GM21786 (cell line): ENCODE data around the gene TMEM42.
"Not testable (repeated sequence)": the region's sequence is repeated elsewhere in the genome, so short reads cannot be mapped to it uniquely, and the experiment has no call there.

Experiments used
- ATAC-seq: cut with Tn5 transposase; IDR thresholded peaks from one replicate; pipeline ENCODE4 v1.9.1; 2021; ENCODE audit not compliant: unreplicated experiment

TMEM42 gene

GRCh38 chr3:44861412-44862225, at the start of gene TMEM42:
Gene TMEM42, plus strand, starts transcription at chr3:44861912. Its CDS starts 13 bp downstream, at chr3:44861925.
- ATAC-seq = peak; percentile 91

DNA sequence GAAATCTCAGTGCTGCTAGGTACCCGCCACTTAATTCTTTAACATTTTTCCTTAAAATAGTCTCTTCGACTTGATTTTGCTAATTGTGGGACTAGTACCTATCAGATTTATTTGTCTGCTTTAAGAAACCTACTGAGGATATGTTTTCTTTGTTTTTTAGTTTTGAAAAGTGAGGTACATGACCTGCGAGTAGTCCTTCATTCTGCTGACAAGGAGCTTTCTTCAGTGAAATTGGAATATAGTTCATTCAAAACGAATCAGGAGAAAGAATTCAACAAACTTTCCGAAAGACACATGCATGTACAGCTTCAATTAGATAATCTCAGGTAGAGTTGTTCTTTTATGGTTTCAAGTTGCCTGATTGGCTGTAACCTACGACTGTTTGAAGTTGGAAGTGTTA, 47.0 kb upstream of the TMEM42 start:
- no peak for ATAC-seq

GRCh38 chr3:44816334-44816733, 45.4 kb upstream of the TMEM42 start:
- ATAC-seq = not testable (repeated sequence)

GRCh38 chr3:44821206-44821605, 40.5 kb upstream of the TMEM42 start:
- not testable (repeated sequence) for ATAC-seq

DNA sequence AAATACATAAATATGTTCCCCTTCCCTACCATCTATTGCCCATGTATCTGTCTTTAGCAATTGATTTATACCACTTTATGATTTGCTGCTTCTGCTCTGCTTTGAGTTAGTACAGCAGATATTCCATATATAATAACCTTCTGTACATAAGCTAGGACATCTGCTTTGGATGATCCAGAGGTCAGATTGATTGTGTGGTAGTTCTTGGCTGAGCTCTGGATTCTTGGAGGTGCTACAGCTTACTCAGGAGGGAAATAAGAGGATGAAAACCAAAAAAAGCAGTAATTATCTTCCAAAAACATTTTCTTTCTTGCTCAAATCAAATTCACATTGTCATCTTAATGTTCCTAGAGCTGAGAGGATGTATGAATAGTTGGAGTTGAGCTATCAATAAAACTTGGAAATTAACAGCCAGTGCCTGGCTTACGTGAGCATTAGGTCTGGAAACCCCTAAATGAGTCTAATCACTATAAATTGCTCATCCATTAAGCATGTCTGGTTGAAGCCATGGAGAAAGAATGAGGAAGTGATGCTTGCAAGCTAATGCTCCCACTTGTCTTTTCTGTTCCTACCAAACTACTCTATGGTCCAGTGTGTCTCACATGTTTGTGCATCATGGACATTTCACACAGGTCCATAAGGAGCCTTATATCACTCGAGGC, 36.3 kb upstream of the TMEM42 start:
- no peak for ATAC-seq

DNA sequence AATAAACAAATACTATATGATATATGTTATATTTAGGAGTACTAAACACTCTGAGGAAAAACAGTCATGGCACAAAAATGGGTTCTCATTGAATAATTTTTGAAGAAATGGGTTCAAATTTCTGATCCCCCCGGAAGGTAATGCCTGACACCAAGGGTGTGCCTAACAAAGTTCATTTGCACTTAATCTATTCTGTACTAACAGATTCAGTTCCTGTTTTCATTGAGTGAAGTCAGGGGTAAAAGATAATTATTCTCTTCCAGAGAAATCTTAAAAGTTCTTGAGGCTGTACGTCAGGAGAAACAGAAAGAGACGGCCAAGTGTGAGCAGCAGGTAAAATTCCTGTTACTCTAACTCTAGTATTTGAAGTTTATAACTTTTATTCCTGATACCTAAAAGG, 34.5 kb upstream of the TMEM42 start:
- no peak for ATAC-seq

DNA sequence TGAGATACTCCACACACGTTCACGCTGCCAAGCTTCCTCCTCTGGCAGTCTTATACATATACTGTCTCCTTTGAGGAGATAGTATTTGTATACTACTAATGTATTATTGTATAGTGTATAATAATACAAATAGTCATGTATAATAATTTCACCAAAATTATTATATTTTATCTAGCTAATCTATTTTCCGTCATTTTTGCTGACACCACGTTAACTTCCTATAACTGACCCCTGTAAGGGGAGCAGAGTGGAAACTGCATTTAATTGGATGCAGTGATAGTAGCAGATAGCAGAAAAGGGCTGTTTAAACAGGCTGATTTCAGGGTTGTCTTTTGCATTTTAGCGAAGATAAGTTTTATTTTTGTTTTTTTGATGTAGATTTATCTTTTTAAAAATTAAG, 30.5 kb upstream of the TMEM42 start:
- no peak for ATAC-seq

DNA sequence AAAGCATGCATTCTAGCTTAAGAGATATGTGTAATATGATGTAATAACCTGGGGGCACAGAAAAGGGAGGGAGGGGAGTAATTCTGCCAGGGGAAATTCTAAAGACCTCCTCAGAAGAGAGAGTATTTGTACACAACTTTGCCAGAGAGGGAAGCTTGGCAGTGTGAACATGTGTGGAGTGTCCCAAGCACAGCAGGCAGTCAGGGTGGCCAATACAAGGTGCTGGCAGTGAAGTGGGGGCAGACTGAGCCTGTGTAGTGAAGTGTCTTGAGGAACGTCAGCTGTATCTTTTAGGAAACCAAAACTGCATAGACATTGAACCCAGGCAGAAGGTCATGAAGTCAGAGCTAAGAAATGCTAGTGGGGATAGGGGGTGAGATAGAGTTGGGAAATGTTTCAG, 29.7 kb upstream of the TMEM42 start:
- no peak for ATAC-seq

- no peak for ATAC-seq
Measured at GRCh38 chr3:44832965-44833364, 28.7 kb upstream of the TMEM42 start.

- no peak for ATAC-seq
Measured at GRCh38 chr3:44833394-44833793, 28.3 kb upstream of the TMEM42 start.

DNA sequence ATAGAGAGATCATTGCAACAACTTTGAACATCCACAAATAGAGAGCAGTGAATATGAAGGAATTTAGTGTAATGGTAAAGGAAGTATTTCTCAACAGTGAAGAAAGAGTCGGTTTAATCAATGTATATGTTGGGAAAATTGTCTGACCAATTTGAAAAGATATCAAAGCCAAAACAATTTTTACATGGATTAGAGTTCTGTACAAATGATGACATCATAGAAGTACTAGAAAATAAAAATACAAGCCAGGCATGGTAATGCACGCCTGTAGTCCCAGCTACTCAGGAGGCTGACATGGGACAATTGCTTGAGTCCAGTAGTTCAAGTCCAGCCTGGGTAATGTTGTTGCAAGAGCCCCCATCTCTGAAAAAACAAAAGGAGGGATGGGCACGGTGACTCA, 26.0 kb upstream of the TMEM42 start:
- no peak for ATAC-seq

DNA sequence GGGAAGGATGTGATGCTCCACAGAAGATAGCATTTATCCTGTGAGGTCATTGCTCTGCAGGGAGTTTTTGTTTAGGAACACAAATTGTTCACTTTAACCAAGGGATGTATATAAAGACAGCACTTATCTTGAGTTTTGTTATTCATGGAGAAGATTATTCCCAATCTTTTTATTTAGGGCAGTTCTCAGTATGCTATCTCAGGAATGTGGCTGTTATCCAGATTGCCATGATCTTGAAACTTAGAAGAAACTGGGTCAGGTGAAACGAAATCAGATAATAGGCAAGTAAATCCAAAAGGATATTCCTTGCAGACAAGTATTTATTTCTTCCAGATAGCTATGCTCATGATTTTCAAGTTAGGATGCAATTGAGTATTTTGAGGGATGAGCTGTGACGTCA, 19.3 kb upstream of the TMEM42 start:
- ATAC-seq = no peak

- no peak for ATAC-seq
Measured at GRCh38 chr3:44845528-44846520, 15.9 kb upstream of the TMEM42 start.

DNA sequence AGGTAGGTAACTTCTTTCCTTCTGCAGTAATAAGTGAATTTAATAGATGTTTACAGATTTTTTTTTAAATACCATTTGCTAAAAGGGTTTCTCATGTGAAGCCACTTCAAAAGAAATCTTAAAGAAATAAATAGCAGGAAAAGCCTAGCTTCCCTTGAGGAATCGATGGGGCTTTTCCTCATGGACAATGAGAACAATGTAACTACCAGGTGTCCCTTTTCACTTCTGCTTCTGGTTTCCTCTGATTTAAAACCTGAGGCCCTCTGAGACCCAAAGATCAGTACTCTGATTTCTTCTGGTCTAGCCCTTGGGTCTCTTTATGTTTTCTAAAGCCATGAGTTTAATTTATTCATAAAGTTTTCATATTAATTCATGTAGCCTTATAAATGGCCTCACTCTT, 13.1 kb upstream of the TMEM42 start:
- no peak for ATAC-seq

- ATAC-seq = not testable (repeated sequence)
Measured at GRCh38 chr3:44856663-44857062, 5.0 kb upstream of the TMEM42 start.

- no peak for ATAC-seq
Measured at GRCh38 chr3:44860117-44860516, 1.6 kb upstream of the TMEM42 start.

- peak; percentile 25 for ATAC-seq
Measured at GRCh38 chr3:44862226-44862637, 520 bp downstream of the TMEM42 start.

DNA sequence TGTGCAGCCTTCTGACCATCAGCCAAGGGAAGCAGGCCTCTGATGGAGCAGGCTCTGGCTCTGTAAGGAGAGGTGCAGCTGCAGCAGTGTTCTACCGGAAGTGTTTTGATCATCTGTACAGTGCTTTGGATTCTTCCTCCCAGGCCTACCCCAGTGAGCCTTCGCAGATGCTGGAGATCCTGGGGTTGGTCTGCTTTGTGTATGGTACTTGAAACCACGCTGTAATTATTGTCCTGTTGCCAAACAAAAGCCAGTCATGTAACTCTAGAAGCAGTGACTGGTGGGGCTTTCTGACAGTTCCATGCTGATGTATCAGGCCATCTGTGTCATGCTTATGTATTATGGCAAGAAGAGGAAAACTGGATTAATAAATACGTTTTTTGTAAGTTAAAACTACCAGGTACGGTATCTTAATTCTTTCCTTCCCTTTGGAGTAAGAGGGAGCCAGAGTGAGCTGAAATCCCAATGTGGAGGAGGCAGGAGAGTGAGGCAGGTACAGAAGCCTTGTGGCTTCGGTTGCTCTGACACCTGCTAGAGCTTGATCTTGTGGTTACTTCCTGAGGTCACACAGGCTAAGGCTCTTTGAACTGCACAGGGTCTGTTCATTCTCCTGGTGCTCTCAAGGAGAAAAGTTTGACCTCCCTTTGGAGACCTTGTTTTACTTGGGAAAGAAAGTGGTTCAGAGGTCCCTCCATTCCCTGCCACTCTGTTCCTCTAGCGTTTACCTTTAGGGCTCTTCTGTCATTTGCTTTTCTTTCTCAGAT, 3.7 kb downstream of the TMEM42 start:
- no peak for ATAC-seq

- no peak for ATAC-seq
Measured at GRCh38 chr3:44867421-44868111, 5.9 kb downstream of the TMEM42 start.
